ENCODE measurements around the gene FOXP1. TPM values are rescaled to one million over a fixed set of nuclear protein-coding genes. Genes with fewer than 3 reads are reported as not detected.

Gene FOXP1
- total RNA-seq, 2 experiments from 2014 or later = 493 to 508 TPM

DNA sequence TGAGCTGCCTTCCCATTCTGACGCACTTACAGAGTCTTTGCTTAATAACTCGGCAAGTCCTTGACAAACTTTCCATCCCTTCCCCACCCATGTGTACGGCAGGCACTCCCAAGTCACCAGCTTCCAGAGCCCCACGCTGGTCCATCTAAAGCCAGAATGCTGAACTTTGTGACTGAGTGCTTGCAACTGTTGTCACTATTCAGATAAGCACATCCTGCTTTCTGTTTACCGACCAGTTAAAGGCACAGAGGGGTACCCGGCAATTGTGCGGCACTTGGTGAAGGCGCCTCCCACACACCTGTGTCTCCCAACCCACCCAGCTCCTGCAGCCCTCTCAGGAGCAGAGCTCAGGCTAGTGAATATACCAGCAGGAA lies 430.6 kb downstream of the FOXP1 start:
- no peak overlapping the region for H3K4me3 Mint-ChIP-seq
- no peaks in the 10 kb centered on the region for H3K27me3 Mint-ChIP-seq
- H3K4me3 ChIP-seq (ENCODE audit: low read length) = no peak overlapping the region
- intact Hi-C loops (cut with DNase I, micrococcal nuclease) = no loop called here
- H3K27ac ChIP-seq (ENCODE audit: low read depth in 1 of 2, low read length in 2 of 2) = no peak overlapping the region
- H3K4me1 ChIP-seq (ENCODE audit: insufficient read depth, low read length) = peaks cover 28% of the 10 kb centered on the region
- peaks cover 70% of the 10 kb centered on the region for H3K4me1 Mint-ChIP-seq (ENCODE audit: low read depth)
- H3K9me3 Mint-ChIP-seq = no peaks in the 10 kb centered on the region
- peaks cover 61% of the 10 kb centered on the region for H3K36me3 Mint-ChIP-seq (ENCODE audit: low read depth)
- POLR2A ChIA-PET = interaction anchor here (1.2 to 1.7 kb wide), 2 partner anchors 9 to 22 kb away, joined by 5 read pairs; no protein-coding TSS in a partner anchor
- H3K9me3 ChIP-seq (ENCODE audit: control insufficient read depth in 1 of 2, insufficient read depth in 1 of 2, low read length in 2 of 2) = peaks cover 0 to 3% of the 10 kb centered on the region in 2 experiments
- no peaks in the 10 kb centered on the region for H3K27me3 ChIP-seq (ENCODE audit: control insufficient read depth in 1 of 2, insufficient read depth in 2 of 2, low read length in 2 of 2)
- TF ChIP-seq, protein P1, sequence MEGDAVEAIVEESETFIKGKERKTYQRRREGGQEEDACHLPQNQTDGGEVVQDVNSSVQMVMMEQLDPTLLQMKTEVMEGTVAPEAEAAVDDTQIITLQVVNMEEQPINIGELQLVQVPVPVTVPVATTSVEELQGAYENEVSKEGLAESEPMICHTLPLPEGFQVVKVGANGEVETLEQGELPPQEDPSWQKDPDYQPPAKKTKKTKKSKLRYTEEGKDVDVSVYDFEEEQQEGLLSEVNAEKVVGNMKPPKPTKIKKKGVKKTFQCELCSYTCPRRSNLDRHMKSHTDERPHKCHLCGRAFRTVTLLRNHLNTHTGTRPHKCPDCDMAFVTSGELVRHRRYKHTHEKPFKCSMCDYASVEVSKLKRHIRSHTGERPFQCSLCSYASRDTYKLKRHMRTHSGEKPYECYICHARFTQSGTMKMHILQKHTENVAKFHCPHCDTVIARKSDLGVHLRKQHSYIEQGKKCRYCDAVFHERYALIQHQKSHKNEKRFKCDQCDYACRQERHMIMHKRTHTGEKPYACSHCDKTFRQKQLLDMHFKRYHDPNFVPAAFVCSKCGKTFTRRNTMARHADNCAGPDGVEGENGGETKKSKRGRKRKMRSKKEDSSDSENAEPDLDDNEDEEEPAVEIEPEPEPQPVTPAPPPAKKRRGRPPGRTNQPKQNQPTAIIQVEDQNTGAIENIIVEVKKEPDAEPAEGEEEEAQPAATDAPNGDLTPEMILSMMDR (IDR thresholded peaks at IDR 0.05) = no peak
- ATAC-seq (ENCODE audit: poor library complexity) = no peak
- CTCF ChIA-PET = interaction anchor here (0.7 to 0.8 kb wide), 2 partner anchors 22 to 151 kb away, joined by 3 read pairs; no protein-coding TSS in a partner anchor
- H3K27ac Mint-ChIP-seq = peak overlapping the region; percentile 73
- DNase-seq = no peak
- H3K36me3 ChIP-seq (ENCODE audit: insufficient read depth, low read length) = peaks cover 17% of the 10 kb centered on the region

DNA sequence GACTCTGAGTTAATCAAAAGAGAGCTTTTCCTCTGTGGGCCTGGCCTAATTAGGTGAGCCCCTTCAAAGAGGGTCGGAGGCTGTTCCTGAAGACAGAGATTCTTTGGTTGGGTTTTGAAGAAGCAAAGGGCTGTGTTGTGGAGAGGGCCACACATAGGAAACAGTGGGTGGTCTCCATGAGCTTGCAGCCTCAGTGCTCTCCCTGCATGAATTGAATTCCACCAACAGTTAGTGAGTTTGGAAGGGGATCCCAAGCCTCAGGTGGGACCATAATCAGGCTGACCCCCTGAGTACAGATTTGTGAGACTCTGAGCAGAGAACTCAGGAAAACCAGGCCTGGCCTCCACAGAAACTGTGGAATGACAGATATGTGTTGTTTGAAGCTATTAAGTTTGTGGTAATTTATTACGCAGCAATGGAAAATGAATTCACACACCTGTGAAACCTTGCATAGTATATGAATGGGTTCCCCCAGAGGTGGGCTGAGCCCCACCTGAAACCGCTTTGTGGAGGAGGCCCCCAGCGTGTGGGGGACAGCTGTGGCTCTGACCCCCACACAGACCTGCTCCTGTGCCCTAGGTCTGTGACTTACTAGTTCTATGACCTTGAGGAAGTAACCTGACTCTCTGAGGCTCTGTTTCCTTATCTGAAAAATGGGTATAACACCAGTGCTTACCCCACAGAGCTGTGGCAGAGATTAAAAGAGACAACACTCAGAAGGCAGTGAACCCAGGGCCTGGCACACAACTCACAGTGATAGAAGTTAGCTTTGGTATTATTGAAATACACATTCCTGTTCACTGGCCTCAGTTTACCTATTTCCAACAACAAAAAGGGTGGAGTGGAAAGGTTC lies 431.3 kb downstream of the FOXP1 start:
- intact Hi-C loops (cut with DNase I, micrococcal nuclease) = no loop called here
- no peaks in the 10 kb centered on the region for H3K9me3 ChIP-seq (ENCODE audit: control insufficient read depth in 1 of 2, insufficient read depth in 1 of 2, low read length in 2 of 2)
- no peak for ATAC-seq (ENCODE audit: poor library complexity)
- TF ChIP-seq, protein P1 (IDR thresholded peaks at IDR 0.05) = no peak
- no peaks in the 10 kb centered on the region for H3K9me3 Mint-ChIP-seq
- POLR2A ChIA-PET = interaction anchor here (1.2 to 1.7 kb wide), 2 partner anchors 10 to 21 kb away, joined by 5 read pairs; no protein-coding TSS in a partner anchor
- CTCF ChIA-PET = interaction anchor here (0.6 to 0.7 kb wide), 3 partner anchors 10 to 152 kb away, joined by 3 to 4 read pairs (median 3); no protein-coding TSS in a partner anchor
- H3K36me3 ChIP-seq (ENCODE audit: insufficient read depth, low read length) = peaks cover 17% of the 10 kb centered on the region
- H3K27me3 Mint-ChIP-seq = no peaks in the 10 kb centered on the region
- peaks cover 59% of the 10 kb centered on the region for H3K36me3 Mint-ChIP-seq (ENCODE audit: low read depth)
- no peak overlapping the region for H3K27ac ChIP-seq (ENCODE audit: low read depth in 1 of 2, low read length in 2 of 2)
- no peaks in the 10 kb centered on the region for H3K27me3 ChIP-seq (ENCODE audit: control insufficient read depth in 1 of 2, insufficient read depth in 2 of 2, low read length in 2 of 2)
- peaks cover 67% of the 10 kb centered on the region for H3K4me1 Mint-ChIP-seq (ENCODE audit: low read depth)
- peak overlapping the region; percentile 73 for H3K27ac Mint-ChIP-seq
- no peak overlapping the region for H3K4me3 Mint-ChIP-seq
- H3K4me3 ChIP-seq (ENCODE audit: low read length) = no peak overlapping the region
- H3K4me1 ChIP-seq (ENCODE audit: insufficient read depth, low read length) = peaks cover 28% of the 10 kb centered on the region
- no peak for DNase-seq

DNA sequence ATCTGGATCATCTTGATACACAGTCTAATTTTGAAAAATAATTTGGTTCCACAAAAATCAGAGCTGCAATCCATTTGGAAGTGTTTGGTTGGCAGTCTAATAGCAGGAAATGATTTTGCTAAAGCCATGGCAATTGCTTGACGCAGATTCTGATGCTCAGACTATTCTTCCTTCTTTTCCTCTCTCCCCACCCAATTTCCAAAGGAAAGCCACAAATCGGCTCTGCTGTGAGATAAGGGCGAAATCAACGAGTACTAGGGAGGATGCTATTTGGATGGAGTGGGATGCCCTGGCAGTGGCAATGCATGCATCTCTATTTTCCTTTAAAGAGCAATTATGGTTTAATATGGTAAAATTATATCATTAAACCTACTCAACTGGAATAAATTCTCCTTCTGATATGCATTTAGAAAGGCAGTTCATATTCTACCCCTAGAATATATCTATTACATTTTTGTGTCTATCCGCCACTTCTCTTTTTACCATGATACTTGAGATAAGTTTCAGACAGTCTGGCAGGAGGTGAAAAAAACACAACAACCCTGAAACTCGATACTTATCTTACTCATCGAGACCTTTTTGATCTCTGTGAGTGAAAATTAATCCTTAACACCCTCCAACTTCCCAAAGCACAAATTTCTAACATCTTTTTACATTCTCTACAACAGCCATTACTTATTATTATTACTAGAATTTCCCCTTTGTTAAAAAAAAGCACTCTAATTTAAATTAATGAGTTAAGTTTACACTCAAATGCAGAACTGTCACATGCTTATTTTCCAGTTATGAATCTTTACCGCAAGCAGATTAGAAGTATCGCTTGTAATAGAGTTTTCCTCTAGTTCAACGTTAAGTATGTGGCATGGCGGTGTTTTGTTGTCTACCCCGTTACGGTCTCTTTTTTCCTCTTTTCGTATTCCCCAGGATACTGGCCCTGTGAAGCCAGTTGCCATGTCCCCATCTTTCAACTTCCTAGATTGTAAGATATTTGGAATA lies 433.3 kb downstream of the FOXP1 start:
- Histone ChIP-seq H3K27ac (ENCODE audit: low read depth in 1 of 2, low read length in 2 of 2) (no peak overlapping the region), H3K9me3 (ENCODE audit: control insufficient read depth in 1 of 2, insufficient read depth in 1 of 2, low read length in 2 of 2) (no peaks in the 10 kb centered on the region), H3K4me1 (ENCODE audit: insufficient read depth, low read length) (peaks cover 22% of the 10 kb centered on the region), H3K27me3 (ENCODE audit: control insufficient read depth in 1 of 2, insufficient read depth in 2 of 2, low read length in 2 of 2) (no peaks in the 10 kb centered on the region), H3K36me3 (ENCODE audit: insufficient read depth, low read length) (peaks cover 13% of the 10 kb centered on the region), H3K4me3 (ENCODE audit: low read length) (no peak overlapping the region)
- no peak for DNase-seq
- TF ChIP-seq, protein P1 (IDR thresholded peaks at IDR 0.05) = no peak
- Mint-ChIP-seq H3K27me3 (no peaks in the 10 kb centered on the region), H3K27ac (peak overlapping the region; percentile 73), H3K36me3 (ENCODE audit: low read depth) (peaks cover 59% of the 10 kb centered on the region), H3K4me3 (peak overlapping the region; percentile 22), H3K9me3 (no peaks in the 10 kb centered on the region), H3K4me1 (ENCODE audit: low read depth) (peaks cover 67% of the 10 kb centered on the region)
- ChIA-PET CTCF (interaction anchor here (1.1 to 1.2 kb wide), 2 partner anchors 18 to 19 kb away, joined by 3 to 4 read pairs; no protein-coding TSS in a partner anchor), POLR2A (interaction anchor here (1.0 kb wide), 1 partner anchor 19 kb away, joined by 5 read pairs; no protein-coding TSS in a partner anchor)
- intact Hi-C loops (cut with DNase I, micrococcal nuclease) = no loop called here
- peak; percentile 68 for ATAC-seq (ENCODE audit: poor library complexity)
